Heart left ventricle (tissue), 16 donors: Measurements from ENCODE around the gene KRTAP4-6. TPM values are rescaled to one million over a fixed set of nuclear protein-coding genes. Genes with fewer than 3 reads are reported as not detected.
"Not testable (repeated sequence)": the region's sequence is repeated elsewhere in the genome, so short reads cannot be mapped to it uniquely, and the experiment has no call there.

Experiments used
- ATAC-seq, 4 donors: fragments of 200-7000 bp; cut with Tn5 transposase; one replicate each; pipeline ENCODE4 v1.9.1; 2020 to 2022; ENCODE audit warnings: moderate library complexity in 4 of 4, mild to moderate bottlenecking in 3 of 4, moderate number of reproducible peaks in 1 of 4
- DNase-seq, 5 donors: peaks; one replicate each; pipeline ENCODE4 v3.0.0-alpha.2; 2020
- H3K27ac ChIP-seq, 12 donors: fragments of 200-600 bp; sonication (generic) in 4 of 12; one replicate each; pipeline versions ENCODE4 v1.5.0 to v1.8.0; 2016 to 2022; ENCODE audit warnings: mild to moderate bottlenecking in 2 of 12
- H3K27me3 ChIP-seq, 9 donors: fragments of 200-600 bp; sonication (generic) in 2 of 9; one replicate each; pipeline versions ENCODE4 v1.5.1 to v1.8.0; 2016 to 2022; ENCODE audit warnings: mild to moderate bottlenecking in 3 of 9
- H3K36me3 ChIP-seq, 9 donors: fragments of 200-600 bp; sonication (generic) in 2 of 9; one replicate each; pipeline versions ENCODE4 v1.5.0 to v1.8.0; 2018 to 2022; ENCODE audit warnings: mild to moderate bottlenecking in 2 of 9
- H3K4me1 ChIP-seq, 12 donors: fragments of 200-600 bp; sonication (generic) in 4 of 12; one replicate each; pipeline versions ENCODE4 v1.5.0 to v1.8.0; 2016 to 2022; ENCODE audit warnings: mild to moderate bottlenecking in 3 of 12
- H3K4me3 ChIP-seq, 12 donors: fragments of 200-600 bp; sonication (generic) in 4 of 12; one replicate each; pipeline versions ENCODE4 v1.5.0 to v1.8.0; 2017 to 2022; ENCODE audit warnings: mild to moderate bottlenecking in 9 of 12, moderate library complexity in 4 of 12
- H3K9me3 ChIP-seq, 12 donors: fragments of 200-600 bp; sonication (generic) in 4 of 12; one replicate each; pipeline versions ENCODE4 v1.5.0 to v1.8.0; 2016 to 2022; ENCODE audit warnings: mild to moderate bottlenecking in 1 of 12
- POLR2A ChIP-seq, 2 donors: fragments of 450-650 bp; IDR thresholded peaks; one replicate each; pipeline ENCODE4 v1.6.1; 2017; ENCODE audit warnings: antibody characterized with exemption in 2 of 2, mild to moderate bottlenecking in 2 of 2, moderate library complexity in 2 of 2
- WGBS, 4 donors: extraction: QIAGEN DNeasy Blood & Tissue Kit in 2 of 4; methylation state at CpG; one replicate each; pipeline versions ENCODE4 v1.1.5 to v1.1.7; 2013 to 2018; 5-methylcytosine and 5-hydroxymethylcytosine counted together
- intact Hi-C, 10 donors: fragments of 100-400 bp; cut with DNase I; formaldehyde crosslinking; loops; one replicate each; pipeline versions ENCODE4 v1.11.1 to v1.14.2; 2022
- polyA plus RNA-seq, 2 donors: library from polyadenylated mRNA; stranded (reverse); fragments of 200-250 nt; gene quantifications; one replicate each; pipeline ENCODE4 v1.2.3, GENCODE V29; 2013
- total RNA-seq, 9 donors: library from RNA; depleted of rRNA in 2 of 9; stranded (reverse); fragments of >200 nt in 2 of 9; fragmentation: NEBNext Ultra II Directional in 3 of 9; extraction: Animal tissue kit (Norgen Biotek cat#: 25700) in 3 of 9; gene quantifications; one replicate each; pipeline versions ENCODE4 v1.1.0 to v1.2.4, GENCODE V29; 2016 to 2023
- TF ChIP-seq, protein P1 (sequence below), 12 donors: fragments of 200-600 bp; sonication (generic) in 4 of 12; IDR thresholded peaks; one replicate each; pipeline versions ENCODE4 v1.5.0 to v1.8.0; 2018 to 2022; ENCODE audit warnings: antibody characterized with exemption in 12 of 12, mild to moderate bottlenecking in 5 of 12
- donor health status: ischemic (EF 13 %, LVEDD 7.1; RV severe dilation, severe dysfunction).
- donor health status: healthy with polysubstance abuse.
- donor health status: DM: no; HTN: yes; CAD: no.
- donor health status: DM: no; HTN: no; CAD: no.
- donor health status: ischemic (EF 25% LVEDD 6.9; RV normal size, moderate dysfunction).
- donor health status: ischemic (EF 25% LVEDD 5.7; RV mildly dilated, moderate dysfunction).
- donor health status: healthy.
- donor health status: DM: yes; HTN: yes; CAD: no.
- donor health status: ischemic (EF 35%, LVEDD 5.7; RV mildly dilated, moderate dysfunction).
- donor health status: nonischemic (EF 11% LVEDD 7.7; RV severe dilation, severe dysfunction).
- donor health status: DM: yes; HTN: yes; CAD: no.
- donor health status: PGD.
- donor health status: ischemic (EF 29% LVEDD 5.4; RV normal size, mild dysfunction).
- donor health status: nonischemic (EF 23%, LVEDD 6.1; RV moderate dilation, normal function).

Gene KRTAP4-6
- total and polyA plus RNA-seq, 11 donors: not detected

GRCh38 chr17:41125064-41125463, 15.3 kb downstream of the KRTAP4-6 start:
- Histone ChIP-seq H3K4me3 (no peak overlapping the region), H3K36me3 (no peaks in the 10 kb centered on the region), H3K9me3 (peaks cover 0 to 7% (median 0%) of the 10 kb centered on the region in 12 donors), H3K27ac (no peak overlapping the region), H3K27me3 (peaks cover 0 to 5% (median 0%) of the 10 kb centered on the region in 9 donors), H3K4me1 (no peaks in the 10 kb centered on the region)
- no peak for ATAC-seq
- 92 to 97% (median 93%) methylated on average over 2 of the region's 2 CpGs for WGBS, 4 donors
- intact Hi-C loops: no loop called here
- no peak for DNase-seq
- TF ChIP-seq POLR2A (IDR thresholded peaks at IDR 0.05): no peak
- TF ChIP-seq, protein P1, sequence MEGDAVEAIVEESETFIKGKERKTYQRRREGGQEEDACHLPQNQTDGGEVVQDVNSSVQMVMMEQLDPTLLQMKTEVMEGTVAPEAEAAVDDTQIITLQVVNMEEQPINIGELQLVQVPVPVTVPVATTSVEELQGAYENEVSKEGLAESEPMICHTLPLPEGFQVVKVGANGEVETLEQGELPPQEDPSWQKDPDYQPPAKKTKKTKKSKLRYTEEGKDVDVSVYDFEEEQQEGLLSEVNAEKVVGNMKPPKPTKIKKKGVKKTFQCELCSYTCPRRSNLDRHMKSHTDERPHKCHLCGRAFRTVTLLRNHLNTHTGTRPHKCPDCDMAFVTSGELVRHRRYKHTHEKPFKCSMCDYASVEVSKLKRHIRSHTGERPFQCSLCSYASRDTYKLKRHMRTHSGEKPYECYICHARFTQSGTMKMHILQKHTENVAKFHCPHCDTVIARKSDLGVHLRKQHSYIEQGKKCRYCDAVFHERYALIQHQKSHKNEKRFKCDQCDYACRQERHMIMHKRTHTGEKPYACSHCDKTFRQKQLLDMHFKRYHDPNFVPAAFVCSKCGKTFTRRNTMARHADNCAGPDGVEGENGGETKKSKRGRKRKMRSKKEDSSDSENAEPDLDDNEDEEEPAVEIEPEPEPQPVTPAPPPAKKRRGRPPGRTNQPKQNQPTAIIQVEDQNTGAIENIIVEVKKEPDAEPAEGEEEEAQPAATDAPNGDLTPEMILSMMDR (IDR thresholded peaks at IDR 0.05): no peak

- H3K9me3 ChIP-seq, DNase-seq, intact Hi-C loops, H3K27me3 ChIP-seq, H3K36me3 ChIP-seq, ATAC-seq, H3K27ac ChIP-seq, H3K4me1 ChIP-seq, H3K4me3 ChIP-seq: not testable (repeated sequence)
- 28 to 72% (median 59%) methylated on average over 3 of the region's 3 CpGs for WGBS, 4 donors
Observed at GRCh38 chr17:41123991-41124371, 16.4 kb downstream of the KRTAP4-6 start, which contains the start of gene KRTAP4-12. Gene KRTAP4-12 (minus strand): TSS chr17:41124182. CDS start chr17:41124122, 60 bp downstream.

DNA sequence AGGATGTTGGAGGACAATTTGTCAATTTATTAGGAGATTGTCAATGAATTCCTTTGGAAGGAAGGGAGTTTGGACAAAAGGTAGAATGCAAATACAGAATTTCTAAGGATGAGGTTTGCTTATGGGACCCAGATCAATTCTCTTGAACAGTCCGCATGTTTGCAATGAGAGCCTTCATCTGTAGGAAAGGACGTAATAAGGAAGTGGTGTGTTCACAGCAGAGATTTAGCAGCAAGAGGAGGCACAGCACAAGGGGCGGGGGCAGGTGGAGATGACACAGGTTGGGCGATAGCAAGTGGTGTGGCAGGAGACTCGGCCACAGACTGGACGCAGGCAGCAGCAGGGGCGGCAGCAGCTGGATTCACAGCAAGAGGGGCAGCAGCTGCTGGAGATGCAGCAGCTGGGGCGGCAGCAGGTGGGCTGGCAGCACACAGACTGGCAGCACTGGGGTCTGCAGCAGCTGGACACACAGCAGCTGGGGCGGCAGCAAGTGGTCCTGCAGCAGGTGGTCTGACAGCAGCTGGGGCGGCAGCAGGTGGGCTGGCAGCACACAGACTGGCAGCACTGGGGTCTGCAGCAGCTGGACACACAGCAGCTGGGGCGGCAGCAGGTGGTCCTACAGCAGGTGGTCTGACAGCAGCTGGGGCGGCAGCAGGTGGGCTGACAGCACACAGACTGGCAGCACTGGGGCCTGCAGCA, 16.9 kb downstream of the KRTAP4-6 start:
- peaks cover 0 to 13% (median 0%) of the 10 kb centered on the region in 9 donors for H3K27me3 ChIP-seq
- intact Hi-C loops, ATAC-seq, H3K4me3 ChIP-seq, H3K4me1 ChIP-seq, DNase-seq, H3K27ac ChIP-seq, H3K36me3 ChIP-seq, H3K9me3 ChIP-seq: not testable (repeated sequence)
- 75 to 80% (median 75%) methylated on average over 9 to 12 of the region's 12 CpGs for WGBS, 4 donors

DNA sequence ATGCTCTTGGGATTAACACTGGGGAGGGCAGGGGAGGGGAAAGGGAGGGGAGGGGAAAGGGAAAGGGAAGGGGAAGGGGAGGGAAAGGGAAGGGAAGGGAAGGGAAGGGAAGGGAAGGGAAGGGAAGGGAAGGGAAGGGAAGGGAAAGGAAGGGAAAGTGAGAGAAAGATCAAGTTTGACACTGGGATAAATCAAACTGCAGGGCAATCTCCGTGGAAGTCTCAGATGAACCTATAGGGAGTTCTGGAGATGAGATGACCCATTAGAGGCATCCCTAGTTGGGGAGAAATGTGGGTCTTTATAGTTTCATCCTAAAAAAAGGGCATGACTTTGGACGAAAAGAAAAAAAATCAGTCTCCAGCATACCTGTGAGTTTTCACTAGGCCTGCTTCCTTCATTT, 18.6 kb downstream of the KRTAP4-6 start:
- TF ChIP-seq POLR2A (IDR thresholded peaks at IDR 0.05): no peak
- TF ChIP-seq, protein P1 (IDR thresholded peaks at IDR 0.05): no peak
- Histone ChIP-seq H3K4me1 (no peaks in the 10 kb centered on the region), H3K36me3 (no peaks in the 10 kb centered on the region), H3K9me3 (no peaks in the 10 kb centered on the region), H3K4me3 (no peak overlapping the region), H3K27me3 (peaks cover 0 to 18% (median 0%) of the 10 kb centered on the region in 9 donors), H3K27ac (no peak overlapping the region)
- 78 to 95% (median 84%) methylated on average over 2 of the region's 2 CpGs for WGBS, 4 donors
- intact Hi-C loops: no loop called here
- DNase-seq (no peak), ATAC-seq (no peak)

GRCh38 chr17:41119696-41120690, 20.4 kb downstream of the KRTAP4-6 start:
- 54 to 57% (median 56%) methylated on average over 11 of the region's 11 CpGs for WGBS, 4 donors

More at GRCh38 chr17:41119696-41120690, 20.4 kb downstream of the KRTAP4-6 start:
- H3K4me1 ChIP-seq, DNase-seq, ATAC-seq, H3K27ac ChIP-seq, H3K4me3 ChIP-seq, H3K36me3 ChIP-seq, intact Hi-C loops, H3K9me3 ChIP-seq: not testable (repeated sequence)
- H3K27me3 ChIP-seq: peaks cover 0 to 18% (median 0%) of the 10 kb centered on the region in 9 donors
